ENCODE data around the gene PYGM. TPM values are rescaled to one million over a fixed set of nuclear protein-coding genes. Genes with fewer than 3 reads are reported as not detected.

PYGM gene
- total RNA-seq, 2 experiments from 2014 or later, result 2.2 TPM

DNA sequence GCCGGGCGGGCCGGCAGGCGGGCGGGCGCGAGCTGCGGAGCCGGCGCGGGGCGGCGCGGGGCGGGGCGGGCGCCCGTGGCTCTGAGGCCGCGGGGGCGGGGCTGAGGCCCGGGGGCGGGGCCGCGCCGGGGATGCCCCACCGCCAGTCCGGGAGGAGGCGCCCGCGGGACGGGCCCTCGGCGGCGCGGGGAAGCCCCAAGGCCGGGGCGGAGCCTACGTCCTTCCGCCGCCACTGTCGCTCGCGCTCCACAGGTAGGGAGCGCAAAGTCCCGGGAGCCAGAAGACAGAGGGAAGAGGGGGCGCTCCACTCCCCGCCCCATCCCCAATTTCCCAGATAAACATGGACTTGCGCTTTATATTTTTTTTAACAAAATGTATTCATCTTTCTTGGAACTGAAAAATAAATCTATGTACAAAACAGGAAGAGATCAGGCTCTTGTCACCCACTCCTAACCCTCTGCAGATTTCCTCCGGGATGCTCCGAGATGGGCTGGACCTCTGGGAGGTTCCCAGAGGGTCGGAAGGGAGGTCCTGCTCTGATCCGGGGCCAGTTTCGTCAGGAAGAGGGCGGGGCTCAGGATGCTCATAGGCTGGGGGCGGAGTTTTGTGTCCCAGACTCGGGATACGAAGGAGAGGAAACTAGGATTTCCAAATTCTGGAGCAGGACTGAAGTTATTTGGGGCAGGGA, 43.5 kb upstream of the PYGM start, which contains the start of gene MAP4K2:
Gene MAP4K2, minus strand, starts transcription at position 57 of the 688 bp plus-strand sequence. CDS start 65 bp downstream, outside the sequence.
- Histone ChIP-seq H3K9me3 (ENCODE audit: low read length) (no peaks in the 10 kb centered on the region), H3K4me3 (ENCODE audit: low read depth, low read length, poor library complexity, severe bottlenecking) (peak within 1 kb of the TSS; percentile 78), H3K4me2 (ENCODE audit: low read length) (peak within 1 kb of the TSS; percentile 91), H3K79me2 (ENCODE audit: insufficient read depth, low read depth, low read length) (peaks cover 20% of the 10 kb centered on the region; the same call in 1 of the 2 replicates), H4K20me1 (ENCODE audit: insufficient read depth, low read length) (no peaks in the 10 kb centered on the region), H3K9me2 (ENCODE audit: insufficient read depth, low read length) (no peaks in the 10 kb centered on the region), H2AFZ (ENCODE audit: low read length) (peak within 1 kb of the TSS; percentile 28; the same call in 1 of the 2 replicates), H3K4me1 (ENCODE audit: insufficient read depth, low read length, poor library complexity, severe bottlenecking) (peaks cover 50% of the 10 kb centered on the region), H3K36me3 (ENCODE audit: insufficient read depth, low read length) (peaks cover 76% of the 10 kb centered on the region), H3K27ac (ENCODE audit: low read depth, low read length, poor library complexity, severe bottlenecking) (peak within 1 kb of the TSS; percentile 82)
- no peak for TF ChIP-seq EZH2phosphoT487 (IDR thresholded peaks at IDR 0.05; ENCODE audit: borderline replicate concordance, low read depth, low read length)
- TF ChIP-seq, protein P1, sequence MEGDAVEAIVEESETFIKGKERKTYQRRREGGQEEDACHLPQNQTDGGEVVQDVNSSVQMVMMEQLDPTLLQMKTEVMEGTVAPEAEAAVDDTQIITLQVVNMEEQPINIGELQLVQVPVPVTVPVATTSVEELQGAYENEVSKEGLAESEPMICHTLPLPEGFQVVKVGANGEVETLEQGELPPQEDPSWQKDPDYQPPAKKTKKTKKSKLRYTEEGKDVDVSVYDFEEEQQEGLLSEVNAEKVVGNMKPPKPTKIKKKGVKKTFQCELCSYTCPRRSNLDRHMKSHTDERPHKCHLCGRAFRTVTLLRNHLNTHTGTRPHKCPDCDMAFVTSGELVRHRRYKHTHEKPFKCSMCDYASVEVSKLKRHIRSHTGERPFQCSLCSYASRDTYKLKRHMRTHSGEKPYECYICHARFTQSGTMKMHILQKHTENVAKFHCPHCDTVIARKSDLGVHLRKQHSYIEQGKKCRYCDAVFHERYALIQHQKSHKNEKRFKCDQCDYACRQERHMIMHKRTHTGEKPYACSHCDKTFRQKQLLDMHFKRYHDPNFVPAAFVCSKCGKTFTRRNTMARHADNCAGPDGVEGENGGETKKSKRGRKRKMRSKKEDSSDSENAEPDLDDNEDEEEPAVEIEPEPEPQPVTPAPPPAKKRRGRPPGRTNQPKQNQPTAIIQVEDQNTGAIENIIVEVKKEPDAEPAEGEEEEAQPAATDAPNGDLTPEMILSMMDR (conservative IDR thresholded peaks at IDR 0.05; ENCODE audit: low read length), result peak; percentile 61; the same call in 1 of the 2 replicates
- no TSS peak for BruUV-seq (replicated peaks)
- POLR2A ChIA-PET, result interaction anchor here (0.6 kb wide), 1 partner anchor 109 kb away, joined by 3 read pairs; no protein-coding TSS in a partner anchor
- peak; percentile 91 for DNase-seq (ENCODE audit: low spot score)
- CTCF ChIA-PET (ENCODE audit: unreplicated experiment), result interaction anchor here (0.6 kb wide), 1 partner anchor 45 kb away, joined by 3 read pairs; no protein-coding TSS in a partner anchor
- intact Hi-C loops (cut with micrococcal nuclease; ENCODE audit: unreplicated experiment), result loop anchor here (2.0 kb wide), 3 partner anchors 17 to 61 kb away; partner anchors contain the start of gene SF1

DNA sequence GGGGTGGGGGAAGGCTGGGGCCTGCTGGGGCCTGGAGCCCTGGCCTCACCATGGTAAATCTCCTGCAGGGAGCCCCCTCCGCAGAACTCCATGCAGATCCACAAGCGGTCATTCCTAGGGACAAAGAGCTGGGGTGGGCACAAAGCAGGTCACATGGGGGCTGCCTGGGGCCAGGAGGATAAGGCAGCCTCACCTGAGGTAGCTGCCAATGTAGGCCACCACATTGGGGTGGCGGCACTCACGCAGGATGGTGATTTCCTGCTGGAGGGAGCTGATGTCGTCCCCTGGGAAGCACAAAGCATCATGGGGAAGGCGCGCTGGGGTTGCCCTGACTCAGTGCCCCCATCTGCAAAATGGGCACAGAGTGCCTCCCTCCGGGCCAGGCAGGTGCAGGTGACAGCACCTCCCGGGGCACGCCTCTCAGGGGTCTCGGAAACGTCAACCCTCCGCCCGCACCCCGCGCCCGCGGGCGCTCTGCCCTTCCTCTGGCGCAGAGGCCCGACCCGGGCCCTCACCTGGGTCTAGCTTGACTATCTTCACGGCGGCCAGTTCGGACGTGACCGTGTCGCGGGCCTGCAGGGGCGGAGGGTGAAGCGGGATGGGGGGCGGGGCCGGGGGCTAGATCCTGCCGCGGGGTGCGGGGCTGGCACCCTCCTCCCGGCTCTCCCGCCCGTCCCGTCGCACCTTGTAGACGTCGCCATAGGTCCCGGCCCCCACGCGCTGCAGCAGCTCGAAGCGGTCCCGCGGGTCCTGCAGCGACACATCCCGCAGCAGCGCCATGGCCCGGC, 42.8 kb upstream of the PYGM start:
- peak; percentile 78 for DNase-seq (ENCODE audit: low spot score)
- no peaks in the 10 kb centered on the region for H3K9me3 ChIP-seq (ENCODE audit: low read length)
- H3K79me2 ChIP-seq (ENCODE audit: insufficient read depth, low read depth, low read length), result peaks cover 18% of the 10 kb centered on the region; the same call in 1 of the 2 replicates
- CTCF ChIA-PET (ENCODE audit: unreplicated experiment), result interaction anchor here (0.6 to 0.7 kb wide), 6 partner anchors 33 to 576 kb away, joined by 3 to 8 read pairs (median 3); partner anchors contain the start of gene RASGRP2
- no peaks in the 10 kb centered on the region for H4K20me1 ChIP-seq (ENCODE audit: insufficient read depth, low read length)
- POLR2A ChIA-PET, result interaction anchor here (0.6 to 0.7 kb wide), 2 partner anchors 116 to 308 kb away, joined by 3 read pairs; no protein-coding TSS in a partner anchor
- H3K4me1 ChIP-seq (ENCODE audit: insufficient read depth, low read length, poor library complexity, severe bottlenecking), result peaks cover 47% of the 10 kb centered on the region
- intact Hi-C loops (cut with micrococcal nuclease; ENCODE audit: unreplicated experiment), result loop anchor here (1.0 to 2.0 kb wide), 4 partner anchors 16 to 60 kb away; partner anchors contain the start of genes CDC42BPG and SF1
- peak overlapping the region; percentile 91 for H3K4me2 ChIP-seq (ENCODE audit: low read length)
- BruUV-seq (replicated peaks), result no TSS peak
- H3K4me3 ChIP-seq (ENCODE audit: low read depth, low read length, poor library complexity, severe bottlenecking), result peak overlapping the region; percentile 78
- peaks cover 73% of the 10 kb centered on the region for H3K36me3 ChIP-seq (ENCODE audit: insufficient read depth, low read length)
- H3K9me2 ChIP-seq (ENCODE audit: insufficient read depth, low read length), result no peaks in the 10 kb centered on the region
- peak overlapping the region; percentile 82 for H3K27ac ChIP-seq (ENCODE audit: low read depth, low read length, poor library complexity, severe bottlenecking)
- TF ChIP-seq, protein P1 (conservative IDR thresholded peaks at IDR 0.05; ENCODE audit: low read length), result no peak
- no peak for TF ChIP-seq EZH2phosphoT487 (IDR thresholded peaks at IDR 0.05; ENCODE audit: borderline replicate concordance, low read depth, low read length)
- H2AFZ ChIP-seq (ENCODE audit: low read length), result peak overlapping the region; percentile 28; the same call in 1 of the 2 replicates

Data from OCI-LY7 (cell line).